HG03025 (cell line): ENCODE measurements around the gene CD38.
"Not testable (repeated sequence)": the region's sequence is repeated elsewhere in the genome, so short reads cannot be mapped to it uniquely, and the experiment has no call there.

Source experiments
- ATAC-seq: cut with Tn5 transposase; IDR thresholded peaks from one replicate; pipeline ENCODE4 v1.9.1; 2021; ENCODE audit warnings: mild to moderate bottlenecking, moderate library complexity; ENCODE audit not compliant: unreplicated experiment, low FRiP score

CD38 gene

DNA sequence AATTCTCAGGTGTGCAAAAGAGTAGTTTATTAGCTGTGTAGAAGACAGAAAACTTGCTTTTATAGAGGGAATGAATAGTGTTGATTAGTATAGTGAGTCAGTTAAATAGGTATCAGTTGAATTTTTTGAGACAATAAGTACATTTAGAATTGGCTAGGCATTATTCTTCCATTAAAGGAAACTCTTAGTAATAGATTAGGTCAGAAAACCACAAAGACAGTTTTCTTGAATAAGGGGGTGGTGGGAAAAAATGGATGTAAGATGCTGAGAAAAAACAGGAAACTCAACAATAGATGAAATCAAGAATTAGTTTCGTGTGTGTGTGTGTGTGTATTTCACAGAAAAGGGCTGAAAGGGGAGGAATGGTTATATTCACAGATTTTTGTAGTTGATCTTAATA is 16.8 kb downstream of the CD38 start:
- ATAC-seq: no peak

GRCh38 chr4:15797320-15797719 is 19.2 kb downstream of the CD38 start:
- ATAC-seq: no peak

GRCh38 chr4:15799141-15799540 is 21.0 kb downstream of the CD38 start:
- no peak for ATAC-seq

DNA sequence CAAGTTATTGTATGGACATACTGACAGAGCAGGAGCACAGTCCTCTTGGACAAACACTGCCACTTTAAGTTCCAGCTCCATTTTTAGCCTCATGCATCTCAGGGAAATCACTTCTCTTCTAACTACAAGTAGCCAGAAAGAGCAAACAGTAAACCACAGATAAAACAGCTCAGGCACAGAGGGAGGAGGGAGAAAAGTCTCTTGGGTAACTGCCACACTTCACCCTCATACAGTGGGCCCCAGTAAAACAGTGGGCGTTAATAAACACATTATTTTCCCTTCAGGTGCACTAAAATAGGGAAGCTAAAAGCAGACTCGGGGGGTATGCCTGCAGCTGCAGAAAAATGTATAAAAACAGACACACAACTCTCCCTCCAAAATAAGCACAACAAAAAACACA is 21.6 kb downstream of the CD38 start:
- ATAC-seq: no peak

- ATAC-seq: not testable (repeated sequence)
Measured at GRCh38 chr4:15802497-15802896, 24.4 kb downstream of the CD38 start.

DNA sequence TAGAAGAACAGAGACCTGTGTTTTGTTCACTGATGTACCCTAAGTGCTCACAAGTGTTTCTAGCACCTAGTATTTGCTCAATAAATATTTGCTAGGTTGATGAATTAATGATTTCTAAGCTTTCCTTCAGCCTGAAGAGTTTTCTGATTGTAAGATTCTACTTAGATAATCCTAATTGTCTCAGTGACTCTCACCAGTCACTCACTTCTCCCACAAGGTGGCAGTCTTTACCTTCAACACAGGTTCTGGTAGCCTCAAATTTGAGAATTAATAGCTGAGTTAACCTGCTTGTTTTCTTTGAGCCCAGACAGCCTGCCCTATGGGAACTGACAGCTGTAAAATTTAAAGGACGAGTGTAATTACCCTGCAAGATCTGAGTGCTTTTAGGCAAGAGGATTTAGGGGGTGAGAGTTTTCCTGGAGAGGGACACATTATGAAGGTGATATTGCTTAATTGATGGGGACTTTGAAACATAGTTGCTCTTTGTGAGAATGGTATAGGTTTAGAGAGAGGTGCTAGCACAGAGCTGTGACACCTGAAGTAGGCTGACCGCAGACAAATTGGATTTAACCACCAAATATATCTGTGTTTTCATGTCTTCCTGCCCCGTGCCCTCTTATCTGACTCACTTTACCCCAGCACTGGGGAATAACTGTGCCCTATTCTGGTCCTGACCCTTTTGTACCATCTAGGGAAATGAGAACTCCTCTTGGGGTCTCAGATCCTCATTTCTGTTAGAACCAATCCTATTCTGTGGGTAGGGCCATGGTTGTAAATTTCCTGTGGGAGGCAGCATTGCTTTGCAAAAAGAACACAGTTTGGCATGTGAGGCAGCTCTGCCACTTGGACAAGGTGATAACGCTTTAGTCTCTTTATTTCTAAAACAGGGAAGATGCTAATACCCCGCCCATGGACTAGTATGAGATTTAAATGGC is 27.7 kb downstream of the CD38 start:
- ATAC-seq: peak; percentile 44

GRCh38 chr4:15809058-15809457 is 30.9 kb downstream of the CD38 start:
- ATAC-seq: peak; percentile 58

GRCh38 chr4:15809466-15809865 is 31.3 kb downstream of the CD38 start:
- ATAC-seq: no peak

GRCh38 chr4:15811703-15812337 is 33.7 kb downstream of the CD38 start:
- ATAC-seq: no peak

GRCh38 chr4:15832523-15833451 is 54.7 kb downstream of the CD38 start:
- no peak for ATAC-seq

- no peak for ATAC-seq
Measured at GRCh38 chr4:15833801-15834200, 55.7 kb downstream of the CD38 start.

DNA sequence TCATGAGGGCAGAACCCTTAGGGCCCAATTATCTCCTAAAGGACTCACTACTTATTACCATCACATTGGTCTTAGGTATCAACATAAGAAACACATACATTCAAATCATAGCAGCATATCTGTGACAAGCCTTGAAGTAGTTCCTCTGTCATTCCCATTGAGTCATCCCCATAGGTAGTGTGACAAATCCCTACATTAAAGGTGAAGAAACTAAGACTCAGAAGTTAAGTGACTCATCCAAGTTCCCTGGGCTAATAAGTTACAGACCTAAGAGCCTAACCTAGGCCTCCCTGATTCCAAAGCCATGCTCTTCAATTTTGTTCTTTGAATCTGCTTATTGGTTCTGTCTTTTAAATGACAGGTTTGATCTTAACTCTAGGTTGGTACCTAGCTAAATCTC is 58.2 kb downstream of the CD38 start:
- no peak for ATAC-seq

GRCh38 chr4:15837591-15837990 is 59.5 kb downstream of the CD38 start:
- no peak for ATAC-seq

- not testable (repeated sequence) for ATAC-seq
Measured at GRCh38 chr4:15841194-15841730, 63.1 kb downstream of the CD38 start.

DNA sequence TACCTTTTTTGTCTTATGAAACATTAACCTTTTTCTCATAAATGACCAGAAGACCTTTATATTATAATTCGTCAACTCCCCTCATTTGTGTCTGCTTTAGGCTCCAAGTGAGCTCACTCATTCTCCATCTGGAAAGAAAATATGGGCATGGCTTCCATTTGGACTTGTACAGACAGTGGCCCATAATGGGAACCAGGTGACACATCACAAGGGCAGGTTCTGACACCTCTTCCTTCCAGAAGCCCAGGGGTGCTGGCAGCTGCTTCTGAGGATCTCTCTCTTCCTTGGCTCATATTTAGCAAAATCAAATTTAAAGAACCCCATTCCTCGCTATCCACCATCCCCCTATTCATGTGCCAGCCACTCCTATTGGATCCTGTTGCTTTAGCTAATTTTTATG is 69.6 kb downstream of the CD38 start:
- no peak for ATAC-seq

DNA sequence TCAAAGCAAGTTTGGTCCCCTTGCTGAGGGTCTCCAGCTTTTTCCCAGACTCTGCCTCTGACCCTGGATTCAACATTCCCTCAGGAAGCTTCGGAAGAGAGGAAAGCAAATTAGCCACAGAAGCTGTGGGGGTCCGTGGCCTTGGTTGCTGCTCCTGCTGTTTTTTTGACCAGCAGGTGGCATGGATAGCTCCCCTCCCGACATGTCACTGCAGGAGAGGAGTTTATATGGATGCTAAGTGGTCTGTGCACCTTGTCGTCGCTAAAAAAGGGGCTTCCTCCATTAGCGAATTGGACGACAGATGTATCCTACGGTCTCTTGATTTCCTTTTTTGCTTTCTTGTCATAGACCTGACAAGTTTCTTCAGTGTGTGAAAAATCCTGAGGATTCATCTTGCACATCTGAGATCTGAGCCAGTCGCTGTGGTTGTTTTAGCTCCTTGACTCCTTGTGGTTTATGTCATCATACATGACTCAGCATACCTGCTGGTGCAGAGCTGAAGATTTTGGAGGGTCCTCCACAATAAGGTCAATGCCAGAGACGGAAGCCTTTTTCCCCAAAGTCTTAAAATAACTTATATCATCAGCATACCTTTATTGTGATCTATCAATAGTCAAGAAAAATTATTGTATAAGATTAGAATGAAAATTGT is 70.2 kb downstream of the CD38 start:
- ATAC-seq: no peak

DNA sequence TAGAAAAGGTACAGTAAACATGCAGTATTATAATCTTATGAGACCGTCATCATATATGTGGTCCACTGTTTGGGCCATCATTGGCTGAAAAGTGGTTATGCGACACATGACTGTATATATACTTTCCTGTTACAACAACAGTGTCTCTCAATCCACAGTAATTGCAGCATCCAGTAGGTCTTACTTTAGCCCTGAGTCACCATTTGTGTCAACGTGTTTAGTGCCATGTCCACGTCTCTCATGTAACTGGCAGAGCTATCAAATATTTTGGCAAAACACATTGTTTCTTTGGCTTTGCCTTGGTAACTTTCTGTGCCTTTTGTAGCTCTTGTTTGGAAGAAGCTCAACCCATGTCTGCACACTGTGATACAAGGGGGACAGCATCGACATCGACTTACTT is 73.8 kb downstream of the CD38 start:
- ATAC-seq: no peak

DNA sequence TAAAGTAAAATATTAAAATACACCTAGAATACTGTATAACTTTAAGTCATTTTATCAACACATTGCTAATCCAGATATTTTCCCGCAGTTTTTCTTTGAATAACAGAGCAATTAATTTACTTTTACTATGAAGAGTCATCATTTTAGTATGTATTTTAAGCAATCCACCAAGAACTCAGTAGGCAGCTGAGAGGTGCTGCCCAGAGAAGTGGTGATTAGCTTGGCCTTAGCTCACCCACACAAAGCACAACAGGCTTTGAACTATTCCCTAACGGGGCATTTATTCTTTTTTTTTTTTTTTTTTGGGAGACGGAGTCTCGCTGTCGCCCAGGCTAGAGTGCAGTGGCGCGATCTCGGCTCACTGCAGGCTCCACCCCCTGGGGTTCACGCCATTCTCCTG is 74.4 kb downstream of the CD38 start:
- no peak for ATAC-seq

DNA sequence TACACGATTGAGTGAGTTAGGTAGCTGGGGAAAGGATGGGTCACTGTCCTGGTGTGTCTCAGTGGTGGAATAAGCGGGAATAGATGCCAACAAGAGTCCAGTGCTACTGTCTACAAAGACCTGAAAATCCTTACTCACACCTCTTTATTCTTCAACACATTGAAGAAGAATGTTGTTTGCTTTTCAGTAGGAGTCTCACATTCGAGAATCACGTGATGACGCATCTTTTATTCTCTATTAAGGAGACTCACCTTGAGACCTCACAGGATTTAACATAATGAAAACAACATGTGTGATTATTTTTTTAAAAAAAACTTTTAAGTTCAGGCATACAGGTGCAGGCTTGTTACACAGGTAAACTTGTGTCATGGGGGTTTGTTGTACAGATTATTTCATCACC is 75.2 kb downstream of the CD38 start:
- no peak for ATAC-seq

GRCh38 chr4:15855804-15856475 is 77.8 kb downstream of the CD38 start:
- no peak for ATAC-seq
